GM21447 (cell line): ENCODE results near the gene SGMS2.
A peak's percentile ranks its signal among the peaks of the same experiment; 100 is the strongest.
"Not testable (repeated sequence)": the region's sequence is repeated elsewhere in the genome, so short reads cannot be mapped to it uniquely, and the experiment has no call there.

Source experiments
- ATAC-seq: cut with Tn5 transposase; IDR thresholded peaks from one replicate; pipeline ENCODE4 v1.9.1; 2021; ENCODE audit not compliant: unreplicated experiment

SGMS2 gene

DNA sequence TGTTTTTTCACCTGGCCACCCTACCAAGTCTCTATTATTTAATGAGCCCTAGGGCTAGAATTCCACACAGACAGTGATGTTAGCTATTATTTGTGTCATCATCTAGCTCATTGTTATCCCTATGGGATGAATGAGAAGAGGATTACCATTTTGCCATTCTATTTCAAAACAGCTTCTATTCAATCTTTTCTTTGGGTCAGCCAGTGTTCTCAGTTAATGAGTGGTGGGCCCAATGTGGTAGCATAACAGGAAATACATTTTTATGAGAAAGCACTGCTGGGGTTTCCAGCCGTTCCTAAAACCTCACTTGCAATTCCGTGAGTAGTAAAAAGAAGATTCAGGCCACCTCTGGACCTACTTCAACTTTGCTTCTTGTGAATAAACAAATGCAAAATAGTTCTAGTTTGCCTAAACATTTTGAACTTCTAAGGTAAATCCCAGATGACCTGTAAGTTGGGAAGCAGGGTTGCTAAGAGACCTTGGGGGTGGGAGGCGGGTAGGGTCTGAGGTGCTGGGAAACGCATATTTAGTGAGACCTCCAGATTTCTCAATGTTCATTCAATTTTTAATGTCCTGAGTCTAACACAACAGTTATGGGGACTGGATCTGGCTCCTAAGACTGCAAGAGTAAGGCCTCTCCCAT is 81.8 kb downstream of the SGMS2 start:
- no peak for ATAC-seq

DNA sequence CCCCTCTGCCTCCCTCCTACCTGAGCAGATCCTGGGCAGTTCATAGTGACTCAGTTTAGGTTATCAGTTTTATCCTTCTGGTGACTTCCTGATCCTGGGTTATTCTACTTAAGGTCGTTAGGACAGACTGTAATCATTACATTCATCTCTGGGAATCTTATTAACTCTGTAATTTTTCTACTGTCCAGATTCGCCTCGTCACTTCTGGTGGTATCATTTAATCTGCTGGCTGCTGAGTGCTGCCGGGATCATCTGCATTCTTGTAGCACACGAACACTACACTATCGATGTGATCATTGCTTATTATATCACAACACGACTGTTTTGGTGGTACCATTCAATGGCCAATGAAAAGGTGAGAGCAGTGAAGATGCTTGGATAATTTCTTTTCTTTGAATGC is 83.6 kb downstream of the SGMS2 start:
- no peak for ATAC-seq

DNA sequence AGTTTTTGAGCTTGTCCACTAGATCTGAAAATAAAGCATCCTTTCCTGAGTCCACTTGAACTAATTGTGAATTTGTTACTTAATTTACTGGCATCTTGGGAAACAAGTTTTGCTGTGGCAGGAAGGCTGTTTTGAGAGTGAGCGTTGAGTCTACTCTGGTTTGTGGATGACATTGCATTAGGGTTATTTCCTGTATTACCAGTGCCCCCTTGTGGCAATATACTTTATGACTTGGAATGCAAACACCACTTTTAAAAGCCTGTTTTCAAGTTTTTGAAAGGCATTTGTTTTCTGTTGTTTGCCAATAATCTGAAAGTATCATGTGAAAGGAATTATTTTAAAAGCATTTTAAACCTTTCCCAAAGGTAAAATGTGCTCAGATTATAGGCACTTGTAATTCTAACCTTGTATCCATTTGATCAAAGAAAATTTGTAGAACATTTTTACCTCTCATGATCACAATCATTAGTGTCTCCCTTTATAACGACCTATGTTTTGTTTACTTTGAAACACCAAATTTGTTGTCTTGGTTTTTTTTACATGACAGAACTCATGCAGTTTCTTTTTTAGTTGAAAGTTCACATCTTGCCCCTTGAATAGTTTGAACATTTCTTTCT is 88.7 kb downstream of the SGMS2 start:
- peak; percentile 90 for ATAC-seq

DNA sequence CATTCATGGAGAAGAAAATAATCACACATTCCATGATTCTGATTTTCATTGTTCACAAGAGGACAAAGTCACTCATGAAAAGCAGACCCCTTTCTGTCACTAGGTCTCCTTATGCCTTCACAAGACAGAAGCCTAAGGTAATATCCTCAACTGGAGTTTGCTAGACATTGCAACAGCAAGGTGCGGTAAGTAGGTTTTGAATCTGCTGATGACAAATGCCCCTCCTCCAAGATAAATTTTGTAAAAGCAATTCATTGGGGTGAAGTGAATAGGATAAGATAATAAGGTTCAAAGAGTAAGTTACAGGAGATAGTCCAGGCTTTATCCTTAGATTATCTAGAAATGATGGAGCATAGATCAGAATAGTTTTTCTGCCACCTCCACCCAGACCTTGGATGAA is 90.5 kb downstream of the SGMS2 start:
- no peak for ATAC-seq

DNA sequence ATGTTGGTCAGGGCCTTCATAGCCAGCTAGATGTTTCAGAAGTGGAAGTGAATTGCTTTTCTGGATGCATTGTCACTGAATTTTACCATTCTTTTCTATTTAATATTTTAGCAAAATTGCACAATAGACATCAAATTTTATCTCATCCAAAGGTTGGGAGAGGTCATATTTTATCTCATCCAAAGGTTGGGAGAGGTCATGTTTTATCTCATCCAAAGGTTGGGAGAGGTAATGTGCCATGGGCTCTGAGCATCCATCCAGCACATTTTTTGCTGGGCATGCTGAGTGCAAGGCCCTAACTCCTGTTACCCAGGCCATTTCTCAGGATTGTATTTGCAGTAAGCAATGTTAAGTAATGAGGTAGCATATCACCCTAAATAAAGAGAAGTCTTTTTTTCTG is 91.9 kb downstream of the SGMS2 start:
- no peak for ATAC-seq

DNA sequence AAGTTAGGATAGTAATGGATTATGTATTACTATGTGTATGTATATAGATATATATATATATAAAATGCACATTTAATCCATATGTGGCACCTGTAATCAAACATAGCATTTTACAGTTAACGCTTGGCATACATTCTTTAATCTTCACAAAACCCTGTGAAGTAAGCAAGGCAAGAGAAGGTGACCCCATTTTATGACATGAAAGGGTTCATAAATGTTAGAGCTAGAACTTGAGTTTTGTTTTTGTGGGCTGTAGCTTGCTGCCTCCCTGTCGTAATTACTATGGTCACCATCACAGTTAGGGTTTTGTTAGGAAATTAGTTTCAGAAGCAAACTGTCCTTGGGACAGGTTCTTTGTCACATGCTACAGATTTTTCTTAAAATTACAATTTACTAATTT is 92.8 kb downstream of the SGMS2 start:
- no peak for ATAC-seq

DNA sequence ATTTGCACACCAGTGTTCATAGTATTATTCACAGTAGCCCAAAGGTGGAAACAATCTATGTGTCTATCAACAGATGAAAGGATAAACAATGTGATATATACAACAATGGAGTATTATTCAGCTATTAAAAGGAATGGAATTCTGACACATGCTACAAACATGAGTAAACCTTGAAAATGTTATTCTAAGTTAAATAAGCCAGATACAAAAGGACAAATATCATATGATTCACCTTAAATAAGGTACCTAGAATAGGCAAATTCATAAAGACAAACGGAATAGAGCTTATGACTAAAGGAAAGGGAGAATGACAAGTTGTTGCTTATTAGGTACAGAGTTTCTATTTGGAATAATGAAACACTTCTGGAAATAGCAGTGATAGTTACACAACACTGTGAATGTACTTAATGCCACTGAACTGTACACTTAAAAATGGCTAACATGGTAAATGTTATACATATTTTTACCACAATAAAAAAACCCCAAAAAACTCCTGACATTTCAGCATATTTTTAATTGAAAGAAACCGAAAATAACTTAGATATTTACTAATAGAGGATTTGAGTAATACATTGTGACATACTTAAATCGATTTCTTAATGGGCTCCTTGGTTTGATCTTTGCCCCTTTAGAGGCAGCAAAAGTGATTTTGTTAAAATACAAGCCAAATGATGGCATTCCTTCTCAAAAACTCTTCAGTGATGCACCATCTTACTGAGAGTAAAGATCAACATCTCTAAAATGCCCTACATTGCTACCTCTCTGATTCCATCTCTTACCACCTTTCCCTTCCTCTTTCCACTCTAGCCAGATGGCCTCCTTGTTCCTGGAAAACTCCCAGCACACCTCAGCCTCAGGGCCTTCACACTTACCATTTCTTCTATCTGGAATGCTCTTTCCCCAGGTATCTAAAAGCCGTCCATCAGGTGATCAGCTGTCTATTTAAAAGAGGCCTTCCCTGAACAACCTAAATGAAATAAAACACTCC is 98.0 kb downstream of the SGMS2 start:
- no peak for ATAC-seq

DNA sequence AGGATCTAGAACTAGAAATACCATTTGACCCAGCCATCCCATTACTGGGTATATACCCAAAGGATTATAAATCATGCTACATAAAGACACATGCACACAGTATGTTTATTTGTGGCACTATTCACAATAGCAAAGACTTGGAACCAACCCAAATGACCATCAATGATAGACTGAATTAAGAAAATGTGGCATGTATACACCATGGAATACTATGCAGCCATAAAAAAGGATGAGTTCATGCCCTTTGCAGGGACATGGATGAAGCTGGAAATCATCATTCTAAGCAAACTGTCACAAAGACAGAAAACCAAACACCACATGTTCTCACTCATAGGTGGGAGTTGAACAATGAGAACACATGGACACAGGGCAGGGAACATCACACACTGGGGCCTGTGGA is 101.0 kb downstream of the SGMS2 start:
- ATAC-seq = not testable (repeated sequence)

DNA sequence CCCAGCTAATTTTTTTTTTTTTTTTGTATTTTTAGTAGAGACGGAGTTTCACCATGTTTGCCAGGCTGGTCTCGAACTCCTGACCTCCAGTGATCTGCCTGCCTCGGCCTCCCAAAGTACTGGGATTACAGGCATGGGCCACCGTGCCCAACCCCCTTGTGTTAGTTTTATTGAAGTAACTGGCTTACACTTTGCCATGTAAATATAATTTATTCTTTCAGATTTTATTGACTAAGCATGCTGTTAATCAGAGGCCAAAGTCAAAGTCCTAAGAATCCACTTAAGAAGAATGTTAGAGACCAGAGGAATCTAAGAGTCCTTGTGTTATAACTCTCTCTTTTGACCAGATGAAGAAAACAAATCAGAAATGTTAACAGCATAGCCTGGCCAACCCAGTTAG is 102.1 kb downstream of the SGMS2 start:
- ATAC-seq = not testable (repeated sequence)

DNA sequence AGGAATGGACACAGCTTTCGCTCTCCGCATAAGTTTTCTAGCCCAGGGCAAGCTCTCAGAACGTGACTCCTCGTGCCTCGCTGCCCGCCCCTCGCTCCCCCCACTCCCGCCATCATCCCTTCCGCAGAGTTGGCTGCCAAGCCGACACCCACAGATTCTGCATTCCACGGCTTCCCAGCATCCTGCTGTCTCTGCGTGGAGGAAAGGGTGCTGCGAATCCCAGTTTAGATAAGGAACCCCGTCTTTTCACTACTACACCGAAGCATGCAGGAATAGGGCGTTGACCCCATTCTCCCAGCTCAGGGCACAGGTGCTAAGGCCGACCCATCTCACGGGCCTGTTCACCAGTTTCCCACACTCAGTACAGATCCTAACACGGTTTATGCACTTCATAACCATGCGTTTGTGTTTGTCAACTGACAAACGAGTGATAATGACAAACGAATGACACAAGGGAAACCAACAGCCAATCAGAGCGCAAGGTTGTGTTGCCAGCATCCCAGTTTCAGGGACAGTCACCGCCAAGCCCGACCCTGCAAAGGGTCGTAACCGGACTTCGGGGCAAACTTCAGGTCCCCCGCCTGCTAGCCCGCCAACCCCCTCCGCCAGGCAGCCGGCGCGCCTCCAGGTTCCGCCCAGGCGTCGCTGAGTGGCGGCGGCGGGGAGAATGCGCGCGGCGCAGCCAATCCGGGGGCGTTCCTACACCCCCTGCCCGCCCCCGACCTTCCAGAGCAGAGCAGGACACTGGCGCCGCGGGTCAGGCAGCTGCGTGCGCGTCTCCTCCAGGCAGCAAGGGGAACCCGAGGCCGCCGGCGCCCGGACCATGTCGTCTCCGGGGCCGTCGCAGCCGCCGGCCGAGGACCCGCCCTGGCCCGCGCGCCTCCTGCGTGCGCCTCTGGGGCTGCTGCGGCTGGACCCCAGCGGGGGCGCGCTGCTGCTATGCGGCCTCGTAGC is 106.4 kb downstream of the SGMS2 start, which contains the start of gene CYP2U1:
Gene CYP2U1, plus strand, starts transcription at position 729 of the 954 bp plus-strand sequence. Its CDS starts 95 bp downstream, at position 824.
- ATAC-seq = peak; percentile 93

DNA sequence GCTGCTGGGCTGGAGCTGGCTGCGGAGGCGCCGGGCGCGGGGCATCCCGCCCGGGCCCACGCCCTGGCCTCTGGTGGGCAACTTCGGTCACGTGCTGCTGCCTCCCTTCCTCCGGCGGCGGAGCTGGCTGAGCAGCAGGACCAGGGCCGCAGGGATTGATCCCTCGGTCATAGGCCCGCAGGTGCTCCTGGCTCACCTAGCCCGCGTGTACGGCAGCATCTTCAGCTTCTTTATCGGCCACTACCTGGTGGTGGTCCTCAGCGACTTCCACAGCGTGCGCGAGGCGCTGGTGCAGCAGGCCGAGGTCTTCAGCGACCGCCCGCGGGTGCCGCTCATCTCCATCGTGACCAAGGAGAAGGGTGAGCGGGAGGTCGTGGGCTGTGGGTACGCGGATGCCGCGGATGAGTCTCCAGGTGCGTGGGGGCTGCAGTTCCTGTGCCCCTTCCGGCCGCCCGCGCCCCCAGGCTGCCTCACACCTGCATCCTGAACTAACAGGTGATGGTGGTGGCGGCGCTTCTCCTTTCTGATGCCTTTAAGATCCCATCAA is 107.1 kb downstream of the SGMS2 start:
- peak; percentile 11 for ATAC-seq

DNA sequence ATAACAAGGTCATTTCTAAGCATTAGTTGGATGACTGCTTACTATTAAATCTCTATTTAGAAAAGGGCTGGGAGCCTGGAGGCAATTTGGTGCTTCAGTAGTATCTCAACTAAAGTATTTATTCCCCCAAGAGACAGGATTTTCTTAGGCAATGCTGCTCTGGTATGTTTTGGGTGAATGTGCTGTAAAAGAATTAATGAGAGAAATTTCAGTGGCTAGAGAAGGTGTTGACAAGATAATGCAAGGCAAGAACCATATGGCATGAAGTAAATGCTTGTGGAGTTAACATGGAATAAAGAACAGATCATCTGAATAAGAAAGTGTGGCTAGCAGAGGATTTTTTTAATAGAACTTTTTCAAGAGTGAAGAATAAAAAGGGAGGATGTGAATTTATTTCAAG is 110.5 kb downstream of the SGMS2 start:
- ATAC-seq = no peak

DNA sequence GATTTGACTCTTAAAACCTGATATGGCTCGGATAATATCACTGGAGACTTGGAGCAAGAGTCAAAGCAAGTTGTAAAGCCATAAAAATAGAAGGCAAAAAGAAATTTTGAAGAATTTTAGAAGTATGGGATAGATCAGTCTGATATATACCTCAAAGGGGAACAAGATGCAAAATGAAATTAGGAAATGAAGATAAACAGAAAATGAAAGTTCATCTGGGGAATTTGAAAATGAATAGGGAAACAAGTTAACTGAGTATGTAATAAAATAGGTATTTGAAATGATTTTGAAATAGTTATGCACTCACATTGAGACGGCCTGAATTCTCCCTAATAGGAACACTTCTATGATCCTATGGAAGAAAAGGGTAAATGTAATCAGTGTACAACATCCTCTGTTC is 112.3 kb downstream of the SGMS2 start:
- no peak for ATAC-seq

DNA sequence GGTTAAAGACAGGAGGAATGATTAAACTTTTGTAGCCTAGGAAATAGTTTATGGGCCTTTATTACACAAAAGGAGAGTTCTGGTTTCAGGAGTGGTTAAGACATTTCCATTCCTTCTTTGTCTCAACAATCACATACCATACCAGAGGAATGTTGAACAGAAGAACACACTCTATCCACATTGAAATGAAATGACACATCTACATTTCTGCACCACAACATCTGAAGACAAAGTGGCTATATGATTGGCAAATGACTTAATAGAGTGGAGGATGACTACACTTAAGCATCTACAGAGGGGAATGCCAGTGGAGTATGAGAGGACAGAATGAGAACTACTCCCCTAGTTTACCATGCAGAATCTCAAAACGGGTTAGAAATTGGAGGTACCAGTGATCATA is 114.6 kb downstream of the SGMS2 start:
- ATAC-seq = no peak

DNA sequence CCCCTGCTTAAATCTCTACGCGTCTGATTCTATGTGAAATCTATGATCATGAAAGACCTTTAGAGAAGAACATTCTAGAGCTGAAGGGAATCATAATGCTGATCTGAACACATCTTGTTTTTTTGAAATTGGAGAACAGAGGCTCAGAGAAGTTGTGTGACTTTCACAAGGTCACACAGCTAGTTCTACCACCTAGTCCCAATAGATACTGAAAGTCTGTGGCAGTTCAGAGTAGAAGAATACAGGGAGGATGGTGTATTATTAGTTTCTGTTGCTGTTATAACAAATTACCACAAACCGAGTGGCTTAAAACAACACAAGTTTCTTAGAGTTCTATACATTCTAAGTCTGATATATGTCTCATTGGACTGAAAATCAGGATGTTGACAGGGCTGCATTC is 121.1 kb downstream of the SGMS2 start:
- no peak for ATAC-seq

DNA sequence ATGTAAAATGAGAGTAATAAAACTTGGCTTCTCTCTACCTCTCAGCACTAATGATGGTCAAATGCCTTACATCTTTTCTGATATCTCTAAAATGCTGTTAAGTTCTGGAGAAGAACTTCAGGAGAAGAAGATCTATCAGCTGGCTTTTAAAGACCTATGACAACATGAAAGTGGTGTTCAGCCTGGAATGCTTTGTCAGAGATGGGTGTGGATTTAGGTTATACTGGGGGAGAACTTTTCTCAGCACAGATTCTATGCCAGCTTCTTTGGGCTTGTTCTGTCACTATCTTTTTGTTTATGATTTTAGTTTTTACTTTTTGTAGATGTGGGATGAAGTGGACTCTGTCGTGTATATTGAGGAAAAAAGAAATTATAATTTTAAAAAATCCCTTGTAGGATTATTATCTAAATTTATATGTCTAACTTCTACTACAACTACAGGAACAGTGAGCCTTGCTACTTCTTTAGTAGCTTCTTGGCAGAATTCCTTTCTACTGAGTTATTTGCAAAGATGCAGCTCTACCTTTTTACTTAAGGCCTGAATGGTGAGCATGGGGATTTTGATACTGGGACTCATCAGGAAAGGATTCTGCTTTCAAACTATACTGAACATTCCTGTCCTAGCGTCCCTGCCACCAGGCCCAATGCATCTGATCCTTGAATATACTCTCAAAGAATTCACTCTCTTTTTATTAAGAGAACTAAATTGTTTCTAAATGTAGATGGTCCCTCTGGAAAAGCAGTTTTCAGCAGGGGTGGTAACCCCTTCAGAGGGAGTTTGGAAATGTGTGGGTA is 126.2 kb downstream of the SGMS2 start:
- ATAC-seq = no peak

DNA sequence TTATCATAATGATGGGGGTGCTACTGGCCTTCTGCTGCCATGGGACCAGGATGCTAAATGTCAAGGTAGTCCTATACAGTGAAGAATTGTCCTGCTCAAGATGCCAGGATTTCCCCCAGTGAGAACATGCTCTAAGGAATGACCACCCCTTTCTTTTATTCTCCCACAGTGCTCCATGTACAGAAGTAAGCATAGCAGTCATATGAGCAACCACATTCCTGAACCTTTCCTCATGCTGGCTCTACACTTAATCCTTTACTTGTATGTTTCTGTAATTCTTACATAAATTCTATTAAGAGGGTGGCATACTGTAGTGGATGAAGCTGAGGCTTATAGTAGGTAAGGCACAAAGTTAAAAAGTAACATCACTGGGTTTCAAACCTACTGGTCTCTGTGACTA is 126.8 kb downstream of the SGMS2 start:
- ATAC-seq = no peak

DNA sequence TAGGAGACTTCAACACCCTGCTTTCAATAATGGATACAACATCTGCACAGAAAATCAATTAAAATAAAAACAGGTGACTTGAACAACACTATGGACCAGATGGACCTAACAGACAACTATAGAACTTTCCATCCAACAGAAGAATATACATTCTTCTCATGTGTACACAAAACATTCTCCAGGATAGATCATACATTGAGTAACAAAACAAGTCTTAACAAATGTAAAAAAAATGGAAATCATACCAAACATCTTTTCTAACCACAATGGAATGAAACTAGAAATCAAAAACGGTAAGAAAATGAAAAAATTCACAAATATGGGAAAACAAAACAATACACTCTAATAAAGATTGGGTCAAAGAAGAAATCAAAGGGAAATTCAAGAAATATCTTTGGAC is 131.3 kb downstream of the SGMS2 start:
- no peak for ATAC-seq
